ENCODE results near the gene ZBTB26.

Gene ZBTB26

DNA sequence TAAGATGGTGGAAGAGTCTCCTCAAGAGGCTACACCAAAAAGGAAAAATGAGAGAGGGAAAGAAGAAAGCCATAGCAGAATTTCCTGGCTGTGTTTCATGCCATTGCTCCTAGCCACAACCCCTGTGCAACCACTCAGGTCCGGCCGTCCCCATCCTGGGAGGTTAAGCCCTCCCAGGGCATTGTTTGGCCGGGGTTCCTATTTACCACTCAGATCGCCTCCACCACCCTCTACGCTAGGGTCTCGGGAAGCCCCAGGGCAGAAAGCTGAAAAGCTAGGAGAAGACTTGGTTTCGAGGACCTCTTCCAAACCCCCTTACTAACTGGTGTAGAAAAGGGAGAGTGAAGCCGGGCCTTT is 26.9 kb downstream of the ZBTB26 start:
- no peak for DNase-seq (ENCODE audit: extremely low read depth, insufficient read length)
- no peaks in the 10 kb centered on the region for H3K36me3 ChIP-seq (ENCODE audit: control insufficient read depth, insufficient read depth, low read length)
- no peaks in the 10 kb centered on the region for H3K27me3 ChIP-seq (replicated peaks; ENCODE audit: control insufficient read depth, insufficient read depth, low read length)
- TF ChIP-seq, protein P1, sequence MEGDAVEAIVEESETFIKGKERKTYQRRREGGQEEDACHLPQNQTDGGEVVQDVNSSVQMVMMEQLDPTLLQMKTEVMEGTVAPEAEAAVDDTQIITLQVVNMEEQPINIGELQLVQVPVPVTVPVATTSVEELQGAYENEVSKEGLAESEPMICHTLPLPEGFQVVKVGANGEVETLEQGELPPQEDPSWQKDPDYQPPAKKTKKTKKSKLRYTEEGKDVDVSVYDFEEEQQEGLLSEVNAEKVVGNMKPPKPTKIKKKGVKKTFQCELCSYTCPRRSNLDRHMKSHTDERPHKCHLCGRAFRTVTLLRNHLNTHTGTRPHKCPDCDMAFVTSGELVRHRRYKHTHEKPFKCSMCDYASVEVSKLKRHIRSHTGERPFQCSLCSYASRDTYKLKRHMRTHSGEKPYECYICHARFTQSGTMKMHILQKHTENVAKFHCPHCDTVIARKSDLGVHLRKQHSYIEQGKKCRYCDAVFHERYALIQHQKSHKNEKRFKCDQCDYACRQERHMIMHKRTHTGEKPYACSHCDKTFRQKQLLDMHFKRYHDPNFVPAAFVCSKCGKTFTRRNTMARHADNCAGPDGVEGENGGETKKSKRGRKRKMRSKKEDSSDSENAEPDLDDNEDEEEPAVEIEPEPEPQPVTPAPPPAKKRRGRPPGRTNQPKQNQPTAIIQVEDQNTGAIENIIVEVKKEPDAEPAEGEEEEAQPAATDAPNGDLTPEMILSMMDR (IDR thresholded peaks at IDR 0.05; ENCODE audit: insufficient read depth, low read length, poor library complexity, severe bottlenecking) = no peak
- peak overlapping the region; percentile 86 for H3K4me3 ChIP-seq (replicated peaks; ENCODE audit: low read depth, low read length)

- no peak for DNase-seq (ENCODE audit: extremely low read depth, insufficient read length)
- Histone ChIP-seq H3K4me3 (replicated peaks; ENCODE audit: low read depth, low read length) (peak overlapping the region; percentile 48), H3K36me3 (ENCODE audit: control insufficient read depth, insufficient read depth, low read length) (peaks cover 2% of the 10 kb centered on the region), H3K27me3 (replicated peaks; ENCODE audit: control insufficient read depth, insufficient read depth, low read length) (no peaks in the 10 kb centered on the region)
- TF ChIP-seq, protein P1 (IDR thresholded peaks at IDR 0.05; ENCODE audit: insufficient read depth, low read length, poor library complexity, severe bottlenecking) = no peak
These were observed 30.5 kb downstream of the ZBTB26 start for GRCh38 chr9:122900791-122901190.

DNA sequence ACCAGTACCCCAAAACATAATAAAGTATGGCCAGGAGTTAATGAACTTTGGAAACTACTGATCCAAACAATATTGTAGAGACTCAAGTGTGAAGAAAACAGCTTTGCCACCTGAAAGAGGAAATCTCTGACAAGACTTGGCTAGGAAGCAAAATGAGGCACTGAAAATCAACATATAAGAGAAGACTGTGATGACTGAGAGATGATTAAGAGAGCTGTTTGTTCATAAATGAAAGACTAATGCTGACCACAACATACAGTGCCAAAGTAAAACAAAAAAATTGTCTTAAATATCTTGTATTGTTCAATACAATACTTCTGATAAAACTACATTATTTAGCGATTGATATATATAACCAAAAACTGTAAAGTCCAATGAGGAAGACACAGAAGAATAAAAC is 33.3 kb downstream of the ZBTB26 start:
- H3K36me3 ChIP-seq (ENCODE audit: control insufficient read depth, insufficient read depth, low read length) = peaks cover 2% of the 10 kb centered on the region
- H3K27me3 ChIP-seq (replicated peaks; ENCODE audit: control insufficient read depth, insufficient read depth, low read length) = no peaks in the 10 kb centered on the region
- H3K4me3 ChIP-seq (replicated peaks; ENCODE audit: low read depth, low read length) = no peak overlapping the region
- TF ChIP-seq, protein P1 (IDR thresholded peaks at IDR 0.05; ENCODE audit: insufficient read depth, low read length, poor library complexity, severe bottlenecking) = no peak
- DNase-seq (ENCODE audit: extremely low read depth, insufficient read length) = no peak

- Histone ChIP-seq H3K36me3 (ENCODE audit: control insufficient read depth, insufficient read depth, low read length) (peaks cover 2% of the 10 kb centered on the region), H3K4me3 (replicated peaks; ENCODE audit: low read depth, low read length) (no peak overlapping the region), H3K27me3 (replicated peaks; ENCODE audit: control insufficient read depth, insufficient read depth, low read length) (no peaks in the 10 kb centered on the region)
- DNase-seq (ENCODE audit: extremely low read depth, insufficient read length) = no peak
- TF ChIP-seq, protein P1 (IDR thresholded peaks at IDR 0.05; ENCODE audit: insufficient read depth, low read length, poor library complexity, severe bottlenecking) = no peak
These were observed 42.8 kb downstream of the ZBTB26 start for GRCh38 chr9:122888480-122888879.

GRCh38 chr9:122883125-122883524 is 48.2 kb downstream of the ZBTB26 start:
- H3K36me3 ChIP-seq (ENCODE audit: control insufficient read depth, insufficient read depth, low read length) = peaks cover 11% of the 10 kb centered on the region
- no peak for DNase-seq (ENCODE audit: extremely low read depth, insufficient read length)
- H3K4me3 ChIP-seq (replicated peaks; ENCODE audit: low read depth, low read length) = no peak overlapping the region

DNA sequence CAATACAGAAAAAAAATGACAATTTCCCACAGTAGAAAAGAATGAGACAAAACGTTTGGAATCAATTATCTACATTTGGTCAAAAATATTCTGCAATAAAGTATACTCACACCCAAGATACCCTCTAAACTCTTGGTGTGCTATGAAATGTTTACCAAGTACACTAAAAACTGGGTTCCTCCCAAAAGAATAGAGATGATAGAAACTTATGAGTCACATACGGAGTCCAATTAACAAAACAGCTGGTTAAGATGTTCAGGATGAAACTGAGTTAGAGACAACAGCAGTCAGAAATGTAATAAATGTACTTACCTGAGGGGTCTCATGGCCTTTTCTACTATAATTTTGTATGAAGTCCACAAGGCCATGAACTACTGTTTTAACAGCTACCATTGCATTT is 51.9 kb downstream of the ZBTB26 start:
- Histone ChIP-seq H3K27me3 (replicated peaks; ENCODE audit: control insufficient read depth, insufficient read depth, low read length) (no peaks in the 10 kb centered on the region), H3K36me3 (ENCODE audit: control insufficient read depth, insufficient read depth, low read length) (peaks cover 25% of the 10 kb centered on the region), H3K4me3 (replicated peaks; ENCODE audit: low read depth, low read length) (no peak overlapping the region)
- DNase-seq (ENCODE audit: extremely low read depth, insufficient read length) = no peak
- TF ChIP-seq, protein P1 (IDR thresholded peaks at IDR 0.05; ENCODE audit: insufficient read depth, low read length, poor library complexity, severe bottlenecking) = no peak

More at GRCh38 chr9:122883125-122883524, 48.2 kb downstream of the ZBTB26 start:
- TF ChIP-seq, protein P1 (IDR thresholded peaks at IDR 0.05; ENCODE audit: insufficient read depth, low read length, poor library complexity, severe bottlenecking) = no peak
- no peaks in the 10 kb centered on the region for H3K27me3 ChIP-seq (replicated peaks; ENCODE audit: control insufficient read depth, insufficient read depth, low read length)

All from GM06990 (cell line).